ENCODE measurements around the gene IRX1. TPM values are rescaled to one million over a fixed set of nuclear protein-coding genes. Genes with fewer than 3 reads are reported as not detected.

Gene IRX1
- total RNA-seq, 2 donors from 2014 or later: not detected

GRCh38 chr5:3597167-3598007 is 1.8 kb downstream of the IRX1 start:
- Mint-ChIP-seq H3K36me3 (ENCODE audit: low read depth) (peaks cover 7% of the 10 kb centered on the region), H3K9me3 (peaks cover 4% of the 10 kb centered on the region), H3K4me1 (no peaks in the 10 kb centered on the region), H3K27ac (no peak overlapping the region), H3K27me3 (peaks cover 34% of the 10 kb centered on the region), H3K4me3 (no peak overlapping the region)
- ATAC-seq (replicated peaks): no peak

- Mint-ChIP-seq H3K9me3 (peaks cover 4% of the 10 kb centered on the region), H3K36me3 (ENCODE audit: low read depth) (peaks cover 7% of the 10 kb centered on the region), H3K27ac (no peak overlapping the region), H3K27me3 (peaks cover 36% of the 10 kb centered on the region), H3K4me3 (no peak overlapping the region), H3K4me1 (no peaks in the 10 kb centered on the region)
- no peak for ATAC-seq (replicated peaks)
Observed at GRCh38 chr5:3598207-3598606, 2.6 kb downstream of the IRX1 start.

GRCh38 chr5:3598769-3599211 is 3.2 kb downstream of the IRX1 start:
- Mint-ChIP-seq H3K27me3 (peaks cover 39% of the 10 kb centered on the region), H3K4me1 (no peaks in the 10 kb centered on the region), H3K27ac (no peak overlapping the region), H3K4me3 (no peak overlapping the region), H3K9me3 (peaks cover 4% of the 10 kb centered on the region), H3K36me3 (ENCODE audit: low read depth) (peaks cover 7% of the 10 kb centered on the region)
- ATAC-seq (replicated peaks): no peak

- no peaks in the 10 kb centered on the region for H3K4me1 Mint-ChIP-seq
- H3K4me3 Mint-ChIP-seq: no peak overlapping the region
- H3K27me3 Mint-ChIP-seq: peaks cover 41% of the 10 kb centered on the region
- ATAC-seq (replicated peaks): no peak
- H3K27ac Mint-ChIP-seq: no peak overlapping the region
- H3K9me3 Mint-ChIP-seq: peaks cover 4% of the 10 kb centered on the region
- peaks cover 7% of the 10 kb centered on the region for H3K36me3 Mint-ChIP-seq (ENCODE audit: low read depth)
Observed at GRCh38 chr5:3599226-3600105, 3.8 kb downstream of the IRX1 start.

- no peak for ATAC-seq (replicated peaks)
- Mint-ChIP-seq H3K27ac (no peak overlapping the region), H3K4me3 (no peak overlapping the region), H3K9me3 (peaks cover 4% of the 10 kb centered on the region), H3K27me3 (peaks cover 46% of the 10 kb centered on the region), H3K36me3 (ENCODE audit: low read depth) (peaks cover 7% of the 10 kb centered on the region), H3K4me1 (no peaks in the 10 kb centered on the region)
Observed at GRCh38 chr5:3600106-3601060, 4.8 kb downstream of the IRX1 start.

- Mint-ChIP-seq H3K27ac (no peak overlapping the region), H3K36me3 (ENCODE audit: low read depth) (peaks cover 7% of the 10 kb centered on the region), H3K4me3 (no peak overlapping the region), H3K9me3 (peaks cover 4% of the 10 kb centered on the region), H3K27me3 (peaks cover 46% of the 10 kb centered on the region), H3K4me1 (no peaks in the 10 kb centered on the region)
- ATAC-seq (replicated peaks): no peak
Observed at GRCh38 chr5:3601061-3601710, 5.6 kb downstream of the IRX1 start.

GRCh38 chr5:3601911-3602782 is 6.5 kb downstream of the IRX1 start:
- peaks cover 48% of the 10 kb centered on the region for H3K27me3 Mint-ChIP-seq
- H3K4me3 Mint-ChIP-seq: no peak overlapping the region
- no peak overlapping the region for H3K27ac Mint-ChIP-seq
- no peaks in the 10 kb centered on the region for H3K4me1 Mint-ChIP-seq
- no peak for ATAC-seq (replicated peaks)
- peaks cover 4% of the 10 kb centered on the region for H3K9me3 Mint-ChIP-seq
- H3K36me3 Mint-ChIP-seq (ENCODE audit: low read depth): peaks cover 7% of the 10 kb centered on the region

- ATAC-seq (replicated peaks): no peak
- no peak overlapping the region for H3K4me3 Mint-ChIP-seq
- H3K36me3 Mint-ChIP-seq (ENCODE audit: low read depth): peaks cover 7% of the 10 kb centered on the region
- no peak overlapping the region for H3K27ac Mint-ChIP-seq
- H3K27me3 Mint-ChIP-seq: peaks cover 43% of the 10 kb centered on the region
- peaks cover 4% of the 10 kb centered on the region for H3K9me3 Mint-ChIP-seq
- no peaks in the 10 kb centered on the region for H3K4me1 Mint-ChIP-seq
Observed at GRCh38 chr5:3602785-3603502, 7.3 kb downstream of the IRX1 start.

GRCh38 chr5:3604501-3604900 is 8.9 kb downstream of the IRX1 start:
- Mint-ChIP-seq H3K4me1 (no peaks in the 10 kb centered on the region), H3K4me3 (no peak overlapping the region), H3K27me3 (peaks cover 35% of the 10 kb centered on the region), H3K36me3 (ENCODE audit: low read depth) (peaks cover 7% of the 10 kb centered on the region), H3K27ac (no peak overlapping the region), H3K9me3 (peaks cover 4% of the 10 kb centered on the region)
- ATAC-seq (replicated peaks): no peak

- peaks cover 38% of the 10 kb centered on the region for H3K27me3 Mint-ChIP-seq
- no peaks in the 10 kb centered on the region for H3K4me1 Mint-ChIP-seq
- no peak overlapping the region for H3K4me3 Mint-ChIP-seq
- no peak overlapping the region for H3K27ac Mint-ChIP-seq
- peaks cover 4% of the 10 kb centered on the region for H3K9me3 Mint-ChIP-seq
- ATAC-seq (replicated peaks): no peak
- peaks cover 7% of the 10 kb centered on the region for H3K36me3 Mint-ChIP-seq (ENCODE audit: low read depth)
Observed at GRCh38 chr5:3605298-3606010, 9.8 kb downstream of the IRX1 start.

- Mint-ChIP-seq H3K36me3 (ENCODE audit: low read depth) (peaks cover 7% of the 10 kb centered on the region), H3K27ac (no peak overlapping the region), H3K27me3 (peaks cover 35% of the 10 kb centered on the region), H3K4me1 (no peaks in the 10 kb centered on the region), H3K9me3 (peaks cover 1% of the 10 kb centered on the region), H3K4me3 (no peak overlapping the region)
- no peak for ATAC-seq (replicated peaks)
Observed at GRCh38 chr5:3606121-3606831, 10.6 kb downstream of the IRX1 start.

Measured in activated T-helper 17 cell treated with anti-CD3 and anti-CD28 coated beads, Interleukin-2, amount 50 U/mL, for 72 hours (primary cell).